GM12878 (cell line): ENCODE results near the gene GPR146. TPM values are rescaled to one million over a fixed set of nuclear protein-coding genes. Genes with fewer than 3 reads are reported as not detected.

Experiments used
- ATAC-seq: fragments of 200-7000 bp; cut with Tn5 transposase; 3 replicates; pipeline ENCODE4 v1.9.1; 2020; ENCODE audit warnings: mild to moderate bottlenecking, moderate library complexity
- BruUV-seq: library from RNA; stranded (reverse); fragments of 400-500 nt; replicated peaks from 2 replicates; lab custom pipeline; 2021; lab: Mats Ljungman, UMichigan
- CTCF ChIA-PET: fragments of 300-600 bp; sonication (Branson Sonifier 250); formaldehyde crosslinking; extraction: SDS; loops from one replicate; lab custom pipeline; 2021; ENCODE audit warnings: inconsistent platforms; lab: Yijun Ruan, JAX
- POLR2A ChIA-PET: fragments of 350-600 bp; formaldehyde crosslinking; extraction: SDS; loops from one replicate; lab custom pipeline; 2021; ENCODE audit warnings: inconsistent platforms; lab: Charles Lee
- RAD21 ChIA-PET: fragments of 300-600 bp; sonication (Branson Sonifier 250); formaldehyde crosslinking; loops from one replicate; lab custom pipeline; 2023; ENCODE audit warnings: antibody characterized with exemption; ENCODE audit not compliant: unreplicated experiment; lab: Charles Lee
- SMC1A ChIA-PET: fragments of 300-600 bp; sonication (Branson Sonifier 250); formaldehyde crosslinking; loops from one replicate; lab custom pipeline; 2023; ENCODE audit not compliant: unreplicated experiment, uncharacterized antibody; lab: Charles Lee
- DNase-seq: peaks from one replicate; pipeline ENCODE4 v3.0.0-alpha.2; 2011; ENCODE audit warnings: low read depth, low spot score
- FAIRE-seq: peaks from 3 replicates; lab custom pipeline; 2011; peaks lifted over from hg19 to GRCh38; lab: Jason Lieb, UNC
- H2AFZ ChIP-seq: 2 replicates; pipeline ENCODE4 v1.6.0; 2011; ENCODE audit warnings: low read depth, low read length, control low read depth; ENCODE audit not compliant: control insufficient read depth
- H3K27ac ChIP-seq: 2 replicates; pipeline ENCODE4 v1.5.1; 2011; ENCODE audit warnings: control low read depth; ENCODE audit not compliant: control insufficient read depth, insufficient read depth
- H3K27me3 ChIP-seq, 2 experiments: replicated peaks in 1 of 2; 2 replicates each; pipeline versions ENCODE4 v1.6.0 to v1.6.1; 2011; ENCODE audit warnings: low read length in 1 of 2; ENCODE audit not compliant: control insufficient read depth in 2 of 2, insufficient read depth in 2 of 2
- H3K36me3 ChIP-seq, 2 experiments: 2 replicates each; pipeline ENCODE4 v1.5.1; 2011; ENCODE audit warnings: low read length in 1 of 2; ENCODE audit not compliant: control insufficient read depth in 2 of 2, insufficient read depth in 2 of 2
- H3K4me1 ChIP-seq: 2 replicates; pipeline ENCODE4 v1.6.1; 2011; ENCODE audit warnings: mild to moderate bottlenecking, low read length, moderate library complexity, mixed read lengths; ENCODE audit not compliant: control insufficient read depth, insufficient read depth
- H3K4me2 ChIP-seq: 2 replicates; pipeline ENCODE4 v1.6.0; 2011; ENCODE audit warnings: control low read depth; ENCODE audit not compliant: control insufficient read depth, insufficient read depth
- H3K4me3 ChIP-seq: fragments of 200-600 bp; sonication (generic); 2 replicates; pipeline ENCODE4 v1.5.1; 2016
- H3K79me2 ChIP-seq: 2 replicates; pipeline ENCODE4 v1.6.0; 2011; ENCODE audit warnings: low read length; ENCODE audit not compliant: control insufficient read depth, insufficient read depth
- H3K9ac ChIP-seq: 2 replicates; pipeline ENCODE4 v1.8.0; 2011; ENCODE audit warnings: low read length, control low read depth, mixed read lengths; ENCODE audit not compliant: control insufficient read depth, insufficient read depth
- H3K9me3 ChIP-seq: replicated peaks from 3 replicates; pipeline ENCODE4 v1.5.1; 2011; ENCODE audit warnings: mild to moderate bottlenecking, low read length; ENCODE audit not compliant: control insufficient read depth, insufficient read depth
- H4K20me1 ChIP-seq: 2 replicates; pipeline ENCODE4 v1.6.0; 2011; ENCODE audit not compliant: control insufficient read depth, insufficient read depth
- ATF3 ChIP-seq: IDR thresholded peaks from 2 replicates; pipeline ENCODE4 v1.6.1; 2011; ENCODE audit warnings: low read depth, mild to moderate bottlenecking, low read length, moderate library complexity, borderline replicate concordance; ENCODE audit errors: extremely low read depth
- CEBPZ ChIP-seq: fragments of 150-350 bp; IDR thresholded peaks from 2 replicates; pipeline ENCODE4 v1.6.1; 2016; ENCODE audit warnings: low read depth, low read length
- EP300 ChIP-seq, 2 experiments: fragments of 150-350 bp in 1 of 2; IDR thresholded peaks; 2 replicates each; pipeline ENCODE4 v1.6.1; 2011 to 2012; ENCODE audit warnings: low read depth in 2 of 2, low read length in 2 of 2, borderline replicate concordance in 1 of 2, improper control_type of control experiment in 1 of 2, inconsistent platforms in 1 of 2; ENCODE audit not compliant: control insufficient read depth in 1 of 2
- MTA3 ChIP-seq: IDR thresholded peaks from 2 replicates; pipeline ENCODE4 v1.6.1; 2012; ENCODE audit warnings: low read length, inconsistent platforms, borderline replicate concordance
- NBN ChIP-seq: fragments of 450-650 bp; IDR thresholded peaks from 2 replicates; pipeline ENCODE4 v1.6.1; 2016
- NR2F1 ChIP-seq: fragments of 450-650 bp; conservative IDR thresholded peaks from 2 replicates; pipeline ENCODE4 v1.6.1; 2017; ENCODE audit warnings: mild to moderate bottlenecking
- PML ChIP-seq: IDR thresholded peaks from 2 replicates; pipeline ENCODE4 v1.6.1; 2012; ENCODE audit warnings: low read length, inconsistent platforms
- TBL1XR1 ChIP-seq: IDR thresholded peaks from 2 replicates; pipeline ENCODE4 v1.6.1; 2012; ENCODE audit warnings: low read depth, low read length, improper control_type of control experiment
- ZBED1 ChIP-seq: IDR thresholded peaks from 2 replicates; pipeline ENCODE4 v1.6.1; 2016; ENCODE audit warnings: borderline replicate concordance
- WGBS: methylation state at CpG from one replicate; pipeline ENCODE4 v1.1.6; 2016; ENCODE audit warnings: low lambda C conversion rate; ENCODE audit not compliant: insufficient replicate concordance, insufficient coverage; ENCODE audit errors: missing lambda C conversion rate; 5-methylcytosine and 5-hydroxymethylcytosine counted together
- in situ Hi-C: fragments of 300-500 bp; cut with MboI; formaldehyde crosslinking; loops from 9 replicates; pipeline ENCODE4 v1.14.3; 2018; ENCODE audit warnings: mixed read lengths
- intact Hi-C: fragments of 100-400 bp; cut with micrococcal nuclease; formaldehyde crosslinking; loops from one replicate; pipeline ENCODE4 v1.14.2; 2022; ENCODE audit not compliant: unreplicated experiment
- polyA plus RNA-seq, 11 experiments: library from polyadenylated mRNA; depleted of rRNA in 4 of 11; unstranded in 6 of 11; stranded (reverse) in 5 of 11; fragments of >200 nt; fragmentation: Nextera tagmentation in 4 of 11; fragmentation: Illumina TruSeq in 1 of 11; extraction: Ambion mirVana in 4 of 11; extraction: Trizol in 1 of 11; gene quantifications; 1 replicate in 1 of 11; 2 replicates in 10 of 11; pipeline versions ENCODE4 v1.2.1 to v1.2.3, GENCODE V29; 2011 to 2016; ENCODE audit warnings: inconsistent platforms in 2 of 11, missing spikeins in 2 of 11, low read depth in 1 of 11
- total RNA-seq, 4 experiments: library from RNA; depleted of rRNA in 3 of 4; stranded (reverse); fragments of >200 nt in 3 of 4; fragmentation: Illumina TruSeq in 1 of 4; extraction: Trizol in 1 of 4; gene quantifications; 2 replicates each; pipeline versions ENCODE4 v1.2.1 to v1.2.3, GENCODE V29; 2013 to 2021
- TF ChIP-seq, protein P1 (sequence below), 3 experiments: IDR thresholded peaks in 2 of 3; conservative IDR thresholded peaks in 1 of 3; 2 replicates each; pipeline ENCODE4 v1.5.1; 2011; ENCODE audit warnings: low read depth in 3 of 3, low read length in 3 of 3, mild to moderate bottlenecking in 3 of 3, control low read depth in 2 of 3, moderate library complexity in 2 of 3, inconsistent platforms in 1 of 3, mixed read lengths in 1 of 3; ENCODE audit not compliant: control insufficient read depth in 2 of 3, insufficient read depth in 1 of 3; ENCODE audit errors: extremely low read depth in 1 of 3
- TF ChIP-seq, protein P2 (sequence below): fragments of 450-650 bp; IDR thresholded peaks from 2 replicates; pipeline ENCODE4 v1.6.1; 2017; ENCODE audit warnings: mild to moderate bottlenecking, moderate library complexity

Gene GPR146
- total and polyA plus RNA-seq, 10 of the 15 experiments (the other 5 are each of a cell fraction or from before 2014, with no cell fraction given) = 0.19 to 12.0 (median 0.54) TPM; not detected in 2

GRCh38 chr7:1097120-1097504, 52.8 kb downstream of the GPR146 start:
- Histone ChIP-seq H3K4me1 (peaks cover 5% of the 10 kb centered on the region), H2AFZ (no peak overlapping the region), H3K27me3 (no peaks in the 10 kb centered on the region), H3K9me3 (no peaks in the 10 kb centered on the region; the same call in 1 of the 3 replicates), H3K79me2 (peaks cover 1% of the 10 kb centered on the region; the same call in 1 of the 2 replicates), H3K9ac (no peak overlapping the region), H3K4me2 (no peak overlapping the region), H3K36me3 (peaks cover 2 to 5% of the 10 kb centered on the region in 2 experiments; a peak in 2 of 4 replicates), H4K20me1 (no peaks in the 10 kb centered on the region), H3K4me3 (no peak overlapping the region), H3K27ac (no peak overlapping the region)
- 95% methylated on average over 13 of the region's 13 CpGs for WGBS
- no peak for ATAC-seq
- no peak for DNase-seq
- no peak for TF ChIP-seq ATF3
- no peak for TF ChIP-seq NBN
- no peak for TF ChIP-seq MTA3
- TF ChIP-seq EP300 (IDR thresholded peaks at IDR 0.05; ENCODE audit: borderline replicate concordance in 1 of 2, control insufficient read depth in 1 of 2, low read depth in 2 of 2, low read length in 2 of 2) = no peak
- no peak for TF ChIP-seq PML
- TF ChIP-seq, protein P1, sequence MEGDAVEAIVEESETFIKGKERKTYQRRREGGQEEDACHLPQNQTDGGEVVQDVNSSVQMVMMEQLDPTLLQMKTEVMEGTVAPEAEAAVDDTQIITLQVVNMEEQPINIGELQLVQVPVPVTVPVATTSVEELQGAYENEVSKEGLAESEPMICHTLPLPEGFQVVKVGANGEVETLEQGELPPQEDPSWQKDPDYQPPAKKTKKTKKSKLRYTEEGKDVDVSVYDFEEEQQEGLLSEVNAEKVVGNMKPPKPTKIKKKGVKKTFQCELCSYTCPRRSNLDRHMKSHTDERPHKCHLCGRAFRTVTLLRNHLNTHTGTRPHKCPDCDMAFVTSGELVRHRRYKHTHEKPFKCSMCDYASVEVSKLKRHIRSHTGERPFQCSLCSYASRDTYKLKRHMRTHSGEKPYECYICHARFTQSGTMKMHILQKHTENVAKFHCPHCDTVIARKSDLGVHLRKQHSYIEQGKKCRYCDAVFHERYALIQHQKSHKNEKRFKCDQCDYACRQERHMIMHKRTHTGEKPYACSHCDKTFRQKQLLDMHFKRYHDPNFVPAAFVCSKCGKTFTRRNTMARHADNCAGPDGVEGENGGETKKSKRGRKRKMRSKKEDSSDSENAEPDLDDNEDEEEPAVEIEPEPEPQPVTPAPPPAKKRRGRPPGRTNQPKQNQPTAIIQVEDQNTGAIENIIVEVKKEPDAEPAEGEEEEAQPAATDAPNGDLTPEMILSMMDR (IDR thresholded peaks at IDR 0.05 in 2 of 3, conservative IDR thresholded peaks at IDR 0.05 in 1 of 3; ENCODE audit: control insufficient read depth in 2 of 3, extremely low read depth in 1 of 3, insufficient read depth in 1 of 3, low read depth in 3 of 3, low read length in 3 of 3) = no peak
- no peak for TF ChIP-seq ZBED1
- no peak for TF ChIP-seq TBL1XR1
- TF ChIP-seq, protein P2, sequence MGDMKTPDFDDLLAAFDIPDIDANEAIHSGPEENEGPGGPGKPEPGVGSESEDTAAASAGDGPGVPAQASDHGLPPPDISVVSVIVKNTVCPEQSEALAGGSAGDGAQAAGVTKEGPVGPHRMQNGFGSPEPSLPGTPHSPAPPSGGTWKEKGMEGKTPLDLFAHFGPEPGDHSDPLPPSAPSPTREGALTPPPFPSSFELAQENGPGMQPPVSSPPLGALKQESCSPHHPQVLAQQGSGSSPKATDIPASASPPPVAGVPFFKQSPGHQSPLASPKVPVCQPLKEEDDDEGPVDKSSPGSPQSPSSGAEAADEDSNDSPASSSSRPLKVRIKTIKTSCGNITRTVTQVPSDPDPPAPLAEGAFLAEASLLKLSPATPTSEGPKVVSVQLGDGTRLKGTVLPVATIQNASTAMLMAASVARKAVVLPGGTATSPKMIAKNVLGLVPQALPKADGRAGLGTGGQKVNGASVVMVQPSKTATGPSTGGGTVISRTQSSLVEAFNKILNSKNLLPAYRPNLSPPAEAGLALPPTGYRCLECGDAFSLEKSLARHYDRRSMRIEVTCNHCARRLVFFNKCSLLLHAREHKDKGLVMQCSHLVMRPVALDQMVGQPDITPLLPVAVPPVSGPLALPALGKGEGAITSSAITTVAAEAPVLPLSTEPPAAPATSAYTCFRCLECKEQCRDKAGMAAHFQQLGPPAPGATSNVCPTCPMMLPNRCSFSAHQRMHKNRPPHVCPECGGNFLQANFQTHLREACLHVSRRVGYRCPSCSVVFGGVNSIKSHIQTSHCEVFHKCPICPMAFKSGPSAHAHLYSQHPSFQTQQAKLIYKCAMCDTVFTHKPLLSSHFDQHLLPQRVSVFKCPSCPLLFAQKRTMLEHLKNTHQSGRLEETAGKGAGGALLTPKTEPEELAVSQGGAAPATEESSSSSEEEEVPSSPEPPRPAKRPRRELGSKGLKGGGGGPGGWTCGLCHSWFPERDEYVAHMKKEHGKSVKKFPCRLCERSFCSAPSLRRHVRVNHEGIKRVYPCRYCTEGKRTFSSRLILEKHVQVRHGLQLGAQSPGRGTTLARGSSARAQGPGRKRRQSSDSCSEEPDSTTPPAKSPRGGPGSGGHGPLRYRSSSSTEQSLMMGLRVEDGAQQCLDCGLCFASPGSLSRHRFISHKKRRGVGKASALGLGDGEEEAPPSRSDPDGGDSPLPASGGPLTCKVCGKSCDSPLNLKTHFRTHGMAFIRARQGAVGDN = no peak
- no peak for TF ChIP-seq NR2F1
- no peak for TF ChIP-seq CEBPZ
- FAIRE-seq = no peak
- CTCF ChIA-PET = interaction anchor here (0.5 to 4.3 kb wide), 4 partner anchors 10 to 335 kb away, joined by 3 to 20 read pairs (median 10); partner anchors contain the start of gene GPER1
- BruUV-seq = no TSS peak
- SMC1A ChIA-PET = no interaction called here
- POLR2A ChIA-PET = interaction anchor here (0.9 to 1.8 kb wide), 5 partner anchors 8 to 72 kb away, joined by 3 to 9 read pairs (median 4); no protein-coding TSS in a partner anchor
- in situ Hi-C loops = no loop called here
- RAD21 ChIA-PET = interaction anchor here (1.0 to 1.5 kb wide), 3 partner anchors 11 to 54 kb away, joined by 3 to 6 read pairs (median 3); no protein-coding TSS in a partner anchor
- intact Hi-C loops = no loop called here
